ENCODE data around the gene EMC7.

DNA sequence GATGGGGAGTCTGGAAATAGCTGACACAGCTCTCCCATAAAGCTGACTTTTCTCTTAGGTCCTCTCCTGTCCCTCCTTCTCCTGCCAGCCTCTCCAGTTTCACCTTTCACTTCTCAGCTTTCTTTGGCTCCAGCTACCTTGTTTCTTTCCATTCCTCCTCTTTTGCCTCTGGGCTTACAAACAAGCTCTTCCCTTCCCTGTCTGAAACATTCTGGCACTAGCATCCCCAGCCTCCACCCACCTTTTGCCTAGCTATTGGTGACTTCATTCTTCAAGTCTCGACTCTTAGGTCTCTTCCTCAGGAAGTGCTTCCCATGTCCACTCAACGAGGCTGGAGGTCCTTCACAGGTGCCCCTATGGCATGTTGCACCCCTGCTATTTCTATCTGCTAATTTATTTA lies 42.2 kb downstream of the EMC7 start:
- TF ChIP-seq, protein P1, sequence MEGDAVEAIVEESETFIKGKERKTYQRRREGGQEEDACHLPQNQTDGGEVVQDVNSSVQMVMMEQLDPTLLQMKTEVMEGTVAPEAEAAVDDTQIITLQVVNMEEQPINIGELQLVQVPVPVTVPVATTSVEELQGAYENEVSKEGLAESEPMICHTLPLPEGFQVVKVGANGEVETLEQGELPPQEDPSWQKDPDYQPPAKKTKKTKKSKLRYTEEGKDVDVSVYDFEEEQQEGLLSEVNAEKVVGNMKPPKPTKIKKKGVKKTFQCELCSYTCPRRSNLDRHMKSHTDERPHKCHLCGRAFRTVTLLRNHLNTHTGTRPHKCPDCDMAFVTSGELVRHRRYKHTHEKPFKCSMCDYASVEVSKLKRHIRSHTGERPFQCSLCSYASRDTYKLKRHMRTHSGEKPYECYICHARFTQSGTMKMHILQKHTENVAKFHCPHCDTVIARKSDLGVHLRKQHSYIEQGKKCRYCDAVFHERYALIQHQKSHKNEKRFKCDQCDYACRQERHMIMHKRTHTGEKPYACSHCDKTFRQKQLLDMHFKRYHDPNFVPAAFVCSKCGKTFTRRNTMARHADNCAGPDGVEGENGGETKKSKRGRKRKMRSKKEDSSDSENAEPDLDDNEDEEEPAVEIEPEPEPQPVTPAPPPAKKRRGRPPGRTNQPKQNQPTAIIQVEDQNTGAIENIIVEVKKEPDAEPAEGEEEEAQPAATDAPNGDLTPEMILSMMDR (IDR thresholded peaks at IDR 0.05 in 2 of 3, conservative IDR thresholded peaks at IDR 0.05 in 1 of 3; ENCODE audit: control insufficient read depth in 2 of 3, extremely low read depth in 1 of 3, insufficient read depth in 1 of 3, low read depth in 3 of 3, low read length in 3 of 3): no peak
- TF ChIP-seq POLR2A (IDR thresholded peaks at IDR 0.05; ENCODE audit: low read depth, low read length) (no peak), ZNF592 (IDR thresholded peaks at IDR 0.05) (no peak), ATF2 (IDR thresholded peaks at IDR 0.05; ENCODE audit: low read length) (no peak), STAT3 (IDR thresholded peaks at IDR 0.05; ENCODE audit: low read depth, low read length) (no peak), ASH2L (IDR thresholded peaks at IDR 0.05; ENCODE audit: borderline replicate concordance, low read depth) (no peak), HDGF (IDR thresholded peaks at IDR 0.05) (no peak), PBX3 (IDR thresholded peaks at IDR 0.05; ENCODE audit: insufficient replicate concordance, low read depth, low read length) (no peak), TBL1XR1 (IDR thresholded peaks at IDR 0.05; ENCODE audit: low read depth, low read length) (no peak)
- TF ChIP-seq, protein P2, sequence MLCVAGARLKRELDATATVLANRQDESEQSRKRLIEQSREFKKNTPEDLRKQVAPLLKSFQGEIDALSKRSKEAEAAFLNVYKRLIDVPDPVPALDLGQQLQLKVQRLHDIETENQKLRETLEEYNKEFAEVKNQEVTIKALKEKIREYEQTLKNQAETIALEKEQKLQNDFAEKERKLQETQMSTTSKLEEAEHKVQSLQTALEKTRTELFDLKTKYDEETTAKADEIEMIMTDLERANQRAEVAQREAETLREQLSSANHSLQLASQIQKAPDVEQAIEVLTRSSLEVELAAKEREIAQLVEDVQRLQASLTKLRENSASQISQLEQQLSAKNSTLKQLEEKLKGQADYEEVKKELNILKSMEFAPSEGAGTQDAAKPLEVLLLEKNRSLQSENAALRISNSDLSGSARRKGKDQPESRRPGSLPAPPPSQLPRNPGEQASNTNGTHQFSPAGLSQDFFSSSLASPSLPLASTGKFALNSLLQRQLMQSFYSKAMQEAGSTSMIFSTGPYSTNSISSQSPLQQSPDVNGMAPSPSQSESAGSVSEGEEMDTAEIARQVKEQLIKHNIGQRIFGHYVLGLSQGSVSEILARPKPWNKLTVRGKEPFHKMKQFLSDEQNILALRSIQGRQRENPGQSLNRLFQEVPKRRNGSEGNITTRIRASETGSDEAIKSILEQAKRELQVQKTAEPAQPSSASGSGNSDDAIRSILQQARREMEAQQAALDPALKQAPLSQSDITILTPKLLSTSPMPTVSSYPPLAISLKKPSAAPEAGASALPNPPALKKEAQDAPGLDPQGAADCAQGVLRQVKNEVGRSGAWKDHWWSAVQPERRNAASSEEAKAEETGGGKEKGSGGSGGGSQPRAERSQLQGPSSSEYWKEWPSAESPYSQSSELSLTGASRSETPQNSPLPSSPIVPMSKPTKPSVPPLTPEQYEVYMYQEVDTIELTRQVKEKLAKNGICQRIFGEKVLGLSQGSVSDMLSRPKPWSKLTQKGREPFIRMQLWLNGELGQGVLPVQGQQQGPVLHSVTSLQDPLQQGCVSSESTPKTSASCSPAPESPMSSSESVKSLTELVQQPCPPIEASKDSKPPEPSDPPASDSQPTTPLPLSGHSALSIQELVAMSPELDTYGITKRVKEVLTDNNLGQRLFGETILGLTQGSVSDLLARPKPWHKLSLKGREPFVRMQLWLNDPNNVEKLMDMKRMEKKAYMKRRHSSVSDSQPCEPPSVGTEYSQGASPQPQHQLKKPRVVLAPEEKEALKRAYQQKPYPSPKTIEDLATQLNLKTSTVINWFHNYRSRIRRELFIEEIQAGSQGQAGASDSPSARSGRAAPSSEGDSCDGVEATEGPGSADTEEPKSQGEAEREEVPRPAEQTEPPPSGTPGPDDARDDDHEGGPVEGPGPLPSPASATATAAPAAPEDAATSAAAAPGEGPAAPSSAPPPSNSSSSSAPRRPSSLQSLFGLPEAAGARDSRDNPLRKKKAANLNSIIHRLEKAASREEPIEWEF (IDR thresholded peaks at IDR 0.05; ENCODE audit: insufficient replicate concordance, low read depth, low read length): no peak
